DMS153 (cell line): Measurements from ENCODE around the gene CPM.

ENCODE experiments used
- DNase-seq: peaks from one replicate; lab custom pipeline; 2025; lab: John Stamatoyannopoulos, UW

The CPM gene

GRCh38 chr12:68878283-68878682, 54.7 kb downstream of the CPM start:
- DNase-seq: no peak

- no peak for DNase-seq
Observed at GRCh38 chr12:68877583-68877982, 55.4 kb downstream of the CPM start.

GRCh38 chr12:68876461-68876860, 56.5 kb downstream of the CPM start:
- no peak for DNase-seq

- no peak for DNase-seq
Observed at GRCh38 chr12:68873316-68873715, 59.7 kb downstream of the CPM start.

- no peak for DNase-seq
Observed at GRCh38 chr12:68871921-68872320, 61.0 kb downstream of the CPM start.

- no peak for DNase-seq
Observed at GRCh38 chr12:68871396-68871795, 61.6 kb downstream of the CPM start.

GRCh38 chr12:68870443-68870842, 62.5 kb downstream of the CPM start:
- no peak for DNase-seq

- DNase-seq: no peak
Observed at GRCh38 chr12:68870011-68870410, 63.0 kb downstream of the CPM start.

- no peak for DNase-seq
Observed at GRCh38 chr12:68868043-68868790, 64.8 kb downstream of the CPM start.

GRCh38 chr12:68867606-68868005, 65.4 kb downstream of the CPM start:
- DNase-seq: no peak

GRCh38 chr12:68866950-68867349, 66.0 kb downstream of the CPM start:
- DNase-seq: no peak

GRCh38 chr12:68865399-68866164, 67.4 kb downstream of the CPM start:
- DNase-seq: no peak

GRCh38 chr12:68864604-68865003, 68.4 kb downstream of the CPM start:
- DNase-seq: no peak

- peak; percentile 10 for DNase-seq
Observed at GRCh38 chr12:68863886-68864454, 69.0 kb downstream of the CPM start.

GRCh38 chr12:68863109-68863770, 69.7 kb downstream of the CPM start:
- no peak for DNase-seq

GRCh38 chr12:68861890-68862289, 71.1 kb downstream of the CPM start:
- DNase-seq: no peak

- DNase-seq: no peak
Observed at GRCh38 chr12:68856510-68856909, 76.5 kb downstream of the CPM start.

GRCh38 chr12:68855771-68856170, 77.2 kb downstream of the CPM start:
- DNase-seq: no peak

- no peak for DNase-seq
Observed at GRCh38 chr12:68855111-68855510, 77.9 kb downstream of the CPM start.

GRCh38 chr12:68854554-68854953, 78.4 kb downstream of the CPM start:
- no peak for DNase-seq

GRCh38 chr12:68854078-68854468, 78.9 kb downstream of the CPM start:
- DNase-seq: no peak

GRCh38 chr12:68853396-68854077, 79.4 kb downstream of the CPM start:
- DNase-seq: no peak
